HG03575 (cell line): ENCODE measurements around the gene MYO7B.

Source experiments
- ATAC-seq: cut with Tn5 transposase; IDR thresholded peaks from one replicate; pipeline ENCODE4 v1.9.1; 2021; ENCODE audit not compliant: unreplicated experiment, insufficient number of reproducible peaks, low FRiP score; ENCODE audit errors: extremely low read depth

Gene MYO7B

GRCh38 chr2:127597046-127597983 is 61.8 kb downstream of the MYO7B start:
- no peak for ATAC-seq

GRCh38 chr2:127597984-127598380 is 62.5 kb downstream of the MYO7B start:
- no peak for ATAC-seq

- no peak for ATAC-seq
Measured at GRCh38 chr2:127598711-127599110, 63.2 kb downstream of the MYO7B start.

GRCh38 chr2:127599211-127599610 is 63.7 kb downstream of the MYO7B start:
- ATAC-seq = no peak

- ATAC-seq = no peak
Measured at GRCh38 chr2:127604986-127605385, 69.5 kb downstream of the MYO7B start.

GRCh38 chr2:127605691-127606263 is 70.3 kb downstream of the MYO7B start:
- ATAC-seq = no peak

DNA sequence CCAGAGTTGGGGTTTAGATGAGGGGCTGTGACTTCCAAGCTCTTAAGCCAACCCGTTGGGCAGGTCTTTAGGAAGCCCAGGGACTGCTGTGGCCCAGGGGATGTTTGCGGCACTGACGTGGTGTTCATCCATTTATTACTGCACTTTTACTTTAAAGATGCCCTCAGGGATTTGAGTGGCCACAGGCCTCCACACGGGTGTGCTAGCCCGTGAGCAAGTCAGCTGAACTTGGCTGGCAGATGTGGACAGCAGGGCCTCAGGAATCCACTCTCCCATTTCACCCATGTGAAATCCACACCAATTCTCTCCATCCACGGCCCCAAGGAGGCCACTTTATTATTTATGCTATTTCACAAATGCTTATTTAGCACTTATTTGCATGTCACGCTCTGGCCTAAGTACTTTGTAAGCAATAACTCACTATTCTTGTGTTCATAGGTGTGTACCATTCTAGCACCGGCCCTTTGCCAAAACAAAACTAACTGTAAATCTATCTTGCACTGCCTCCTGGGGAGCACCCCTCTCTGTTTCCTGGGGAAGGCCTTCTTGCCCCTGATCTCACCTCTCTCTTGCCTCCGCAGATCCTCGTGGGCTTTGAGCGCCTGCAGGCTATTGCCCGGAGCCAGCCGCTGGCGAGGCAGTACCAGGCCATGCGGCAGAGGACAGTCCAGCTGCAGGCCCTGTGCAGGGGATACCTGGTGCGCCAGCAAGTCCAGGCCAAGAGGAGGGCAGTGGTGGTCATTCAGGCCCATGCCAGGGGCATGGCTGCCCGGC is 71.3 kb downstream of the MYO7B start:
- no peak for ATAC-seq

DNA sequence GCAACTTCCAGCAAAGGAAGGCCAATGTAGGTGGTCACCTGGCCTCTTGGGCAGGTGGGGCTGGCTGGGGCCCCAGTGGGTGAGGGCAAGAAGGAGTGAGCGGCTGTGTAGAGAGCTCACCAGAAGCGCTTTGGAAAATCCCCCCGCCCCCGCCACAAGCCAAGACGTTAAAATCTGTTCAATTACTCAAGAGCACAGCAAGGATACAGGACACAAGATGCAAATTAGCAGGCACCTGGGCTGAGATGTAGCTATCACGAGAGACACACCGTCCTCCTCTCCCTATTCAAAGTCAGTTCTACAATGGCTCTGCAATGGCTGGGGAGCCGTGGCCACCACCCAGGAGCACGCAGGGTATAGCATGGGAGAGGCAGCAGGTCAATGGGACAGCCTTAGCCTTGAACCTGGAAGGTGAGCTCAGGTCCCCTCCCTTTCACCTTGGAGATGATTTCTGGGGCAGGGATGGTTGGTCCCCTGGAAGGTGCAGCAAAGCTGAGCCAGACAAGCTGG is 72.0 kb downstream of the MYO7B start:
- no peak for ATAC-seq

DNA sequence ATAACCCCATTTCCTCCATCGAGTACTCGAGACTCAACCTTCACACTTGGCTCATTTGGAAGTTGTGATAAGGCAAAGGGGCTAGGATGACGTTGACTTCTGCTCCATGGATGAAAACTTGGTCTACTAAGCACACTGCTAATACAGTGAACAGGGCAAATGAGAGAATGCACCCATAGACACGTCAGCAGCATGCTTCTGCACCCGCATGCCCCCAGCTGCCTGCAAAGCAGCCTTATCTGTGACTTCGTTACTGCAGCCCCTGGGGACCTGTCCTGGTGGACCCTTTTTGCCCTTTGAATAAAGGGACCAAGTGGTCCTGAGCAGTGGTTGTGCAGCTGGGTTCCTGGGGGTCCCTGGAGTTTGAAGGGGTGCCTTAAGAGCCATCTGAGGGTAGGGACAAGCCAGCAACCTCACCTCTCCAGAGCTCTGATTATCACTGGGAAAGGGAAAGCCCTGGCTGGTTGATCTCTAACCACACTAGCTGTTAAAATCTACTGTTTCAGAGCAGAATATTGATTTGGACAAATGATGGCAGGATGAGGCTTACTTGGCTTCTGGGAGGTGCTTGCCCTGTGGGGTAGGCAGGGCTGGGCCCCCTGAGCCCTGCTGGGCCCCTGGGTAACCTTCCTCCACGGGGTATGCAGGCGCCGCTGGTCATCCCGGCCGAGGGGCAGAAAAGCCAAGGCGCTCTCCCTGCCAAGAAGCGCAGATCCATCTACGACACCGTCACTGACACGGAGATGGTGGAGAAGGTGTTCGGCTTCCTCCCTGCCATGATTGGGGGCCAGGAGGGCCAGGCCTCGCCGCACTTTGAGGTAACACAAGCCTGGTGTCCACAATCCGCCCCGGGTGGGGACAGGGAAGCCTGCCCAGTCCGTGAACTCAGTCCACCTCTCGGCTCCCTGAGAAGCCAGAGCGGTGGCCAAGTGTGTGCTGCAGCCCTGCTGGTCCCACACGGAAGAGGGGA is 72.9 kb downstream of the MYO7B start:
- no peak for ATAC-seq

GRCh38 chr2:127609031-127609751 is 73.7 kb downstream of the MYO7B start:
- no peak for ATAC-seq

GRCh38 chr2:127609818-127610217 is 74.3 kb downstream of the MYO7B start:
- no peak for ATAC-seq

- no peak for ATAC-seq
Measured at GRCh38 chr2:127610561-127610960, 75.1 kb downstream of the MYO7B start.

- no peak for ATAC-seq
Measured at GRCh38 chr2:127611076-127611925, 75.8 kb downstream of the MYO7B start.

DNA sequence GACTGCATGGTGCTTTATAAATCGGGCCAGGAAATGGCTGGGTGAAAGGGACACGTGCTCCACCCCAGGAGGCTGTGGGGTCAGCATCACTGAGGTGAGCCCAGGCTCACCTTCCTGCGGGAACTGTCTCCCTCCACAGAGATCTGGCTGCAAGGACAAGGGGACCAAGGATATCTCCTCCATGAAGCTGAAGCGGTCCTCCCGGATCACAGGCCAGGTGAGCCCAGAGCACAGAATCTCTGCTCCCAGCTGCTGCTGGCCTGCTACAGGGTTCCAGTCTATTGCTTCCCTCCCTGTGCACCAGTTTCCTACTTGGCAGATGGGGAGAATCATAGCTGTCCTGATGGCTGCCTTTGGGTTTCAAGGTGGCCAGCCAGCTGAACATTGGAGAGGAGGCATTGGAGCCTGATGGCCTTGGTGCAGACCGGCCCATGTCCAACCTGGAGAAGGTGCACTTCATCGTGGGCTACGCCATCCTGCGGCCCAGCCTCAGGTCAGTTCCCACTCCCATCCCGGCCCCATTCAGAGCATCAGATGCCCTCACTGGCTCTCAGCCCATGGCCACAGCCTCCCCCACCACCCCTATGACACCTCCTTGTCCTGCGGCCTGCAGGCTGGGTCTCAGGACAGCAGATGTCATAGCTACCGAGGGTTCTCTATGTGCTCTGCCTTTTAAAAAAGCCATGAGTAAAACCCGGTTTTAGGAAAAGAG is 76.8 kb downstream of the MYO7B start:
- ATAC-seq = no peak

- no peak for ATAC-seq
Measured at GRCh38 chr2:127614246-127614645, 78.8 kb downstream of the MYO7B start.

- ATAC-seq = no peak
Measured at GRCh38 chr2:127614731-127615130, 79.2 kb downstream of the MYO7B start.
